GM12801 (cell line): ENCODE results near the gene PRRT2.

Source experiments
- TF ChIP-seq, protein P1 (sequence below): IDR thresholded peaks from one replicate; pipeline ENCODE4 v1.5.1; 2011; ENCODE audit warnings: control low read depth; ENCODE audit not compliant: insufficient read length; ENCODE audit errors: extremely low read depth

PRRT2 gene

DNA sequence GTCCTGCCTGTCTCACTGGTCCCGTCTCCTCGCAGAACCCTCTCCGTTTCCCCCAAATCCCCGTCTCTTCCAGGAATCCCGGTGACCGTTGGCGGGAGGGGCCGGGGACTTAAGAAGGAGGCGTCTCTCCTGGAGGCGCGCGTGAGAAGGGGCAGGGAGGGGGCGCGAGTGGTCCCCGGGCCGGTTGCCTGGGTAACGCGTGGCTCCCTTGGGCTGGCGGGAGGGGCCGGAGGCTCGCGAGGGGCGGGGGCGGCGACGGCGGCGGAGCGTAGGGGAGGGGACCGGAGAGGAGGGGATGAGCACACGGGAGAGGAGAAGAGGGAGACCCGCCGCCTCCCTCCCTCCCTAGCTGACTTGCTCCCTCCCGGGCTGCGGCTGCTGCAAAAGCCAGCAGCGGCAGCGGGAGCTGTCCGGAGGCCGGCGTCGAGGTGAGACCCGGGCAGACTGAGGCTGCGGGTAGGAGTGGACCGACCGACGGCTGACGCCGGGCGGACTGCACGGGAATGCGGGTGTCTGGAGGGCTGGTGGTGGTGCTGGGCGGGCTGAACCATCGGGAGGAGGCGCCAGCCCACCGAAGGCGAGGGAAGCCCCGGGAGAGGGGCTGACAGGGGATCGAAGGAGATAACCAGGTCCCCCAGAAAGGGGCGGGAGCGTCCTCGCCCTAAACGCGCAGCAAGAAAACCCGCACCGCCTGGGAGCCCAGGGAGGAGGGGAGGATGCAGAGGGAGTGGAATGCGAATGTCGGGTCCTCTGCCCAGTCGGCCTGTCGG, at the start of gene PRRT2:
PRRT2 (plus strand) TSS at position 298 of the 770 bp plus-strand sequence. CDS start 862 bp downstream, outside the sequence.
- TF ChIP-seq, protein P1, sequence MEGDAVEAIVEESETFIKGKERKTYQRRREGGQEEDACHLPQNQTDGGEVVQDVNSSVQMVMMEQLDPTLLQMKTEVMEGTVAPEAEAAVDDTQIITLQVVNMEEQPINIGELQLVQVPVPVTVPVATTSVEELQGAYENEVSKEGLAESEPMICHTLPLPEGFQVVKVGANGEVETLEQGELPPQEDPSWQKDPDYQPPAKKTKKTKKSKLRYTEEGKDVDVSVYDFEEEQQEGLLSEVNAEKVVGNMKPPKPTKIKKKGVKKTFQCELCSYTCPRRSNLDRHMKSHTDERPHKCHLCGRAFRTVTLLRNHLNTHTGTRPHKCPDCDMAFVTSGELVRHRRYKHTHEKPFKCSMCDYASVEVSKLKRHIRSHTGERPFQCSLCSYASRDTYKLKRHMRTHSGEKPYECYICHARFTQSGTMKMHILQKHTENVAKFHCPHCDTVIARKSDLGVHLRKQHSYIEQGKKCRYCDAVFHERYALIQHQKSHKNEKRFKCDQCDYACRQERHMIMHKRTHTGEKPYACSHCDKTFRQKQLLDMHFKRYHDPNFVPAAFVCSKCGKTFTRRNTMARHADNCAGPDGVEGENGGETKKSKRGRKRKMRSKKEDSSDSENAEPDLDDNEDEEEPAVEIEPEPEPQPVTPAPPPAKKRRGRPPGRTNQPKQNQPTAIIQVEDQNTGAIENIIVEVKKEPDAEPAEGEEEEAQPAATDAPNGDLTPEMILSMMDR, result no peak

DNA sequence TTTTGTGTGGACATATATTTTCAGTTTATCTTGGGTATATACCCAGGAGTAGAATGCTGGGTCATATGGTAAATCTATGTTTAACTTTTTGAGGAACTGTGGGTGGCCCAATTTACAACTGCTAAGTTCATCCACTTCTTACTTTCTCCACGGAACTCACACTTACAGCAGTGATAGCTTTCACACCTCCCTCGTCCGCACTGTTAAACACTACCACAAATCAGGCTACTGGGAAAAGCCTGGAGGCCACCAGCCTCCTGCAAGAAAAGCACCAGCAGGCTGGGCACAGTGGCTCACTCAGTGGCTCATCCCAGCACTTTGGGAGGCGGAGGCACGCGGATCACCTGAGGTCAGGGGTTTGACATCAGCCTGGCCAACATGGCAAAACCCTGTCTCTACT, 48.7 kb upstream of the PRRT2 start:
- TF ChIP-seq, protein P1, result no peak

DNA sequence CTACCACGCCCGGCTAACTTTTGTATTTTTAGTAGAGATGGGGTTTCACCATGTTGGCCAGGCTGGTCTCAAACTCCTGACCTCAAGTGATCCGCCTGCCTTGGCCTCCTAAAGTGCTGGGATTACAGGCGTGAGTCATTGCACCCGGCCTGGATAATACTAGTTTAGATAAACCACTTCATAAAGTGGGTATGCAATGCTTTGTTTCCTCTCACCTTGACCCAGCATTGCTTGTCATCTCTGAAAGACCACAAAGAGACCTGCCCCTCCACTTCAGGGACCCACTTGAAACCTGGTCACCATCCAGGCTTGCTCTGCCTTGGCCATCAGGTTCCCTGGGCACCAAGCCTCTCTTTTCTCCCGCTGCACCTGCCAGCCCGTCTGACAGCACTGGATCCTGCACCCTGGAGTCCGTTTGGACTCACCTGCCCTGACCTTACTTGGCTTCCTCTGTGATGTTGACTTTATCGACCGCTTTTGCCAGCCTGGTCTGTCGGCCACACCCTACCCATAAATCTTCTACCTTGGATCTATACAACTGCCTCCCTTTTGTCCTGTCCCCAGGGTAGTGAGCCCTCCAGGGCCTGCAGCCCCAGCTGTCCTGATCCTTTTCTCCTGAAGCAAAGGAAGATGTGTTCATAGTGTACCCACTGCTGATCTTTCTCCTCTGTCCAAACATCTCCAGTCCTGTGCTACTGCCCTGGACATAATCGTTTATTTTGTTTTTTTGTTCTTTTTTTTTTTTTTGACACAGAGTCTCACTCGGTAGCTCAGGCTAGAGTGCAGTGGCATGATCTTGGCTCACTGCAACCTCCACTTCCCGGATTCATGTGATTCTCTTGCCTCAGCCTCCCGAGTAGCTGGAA, 46.6 kb upstream of the PRRT2 start:
- TF ChIP-seq, protein P1, result no peak

DNA sequence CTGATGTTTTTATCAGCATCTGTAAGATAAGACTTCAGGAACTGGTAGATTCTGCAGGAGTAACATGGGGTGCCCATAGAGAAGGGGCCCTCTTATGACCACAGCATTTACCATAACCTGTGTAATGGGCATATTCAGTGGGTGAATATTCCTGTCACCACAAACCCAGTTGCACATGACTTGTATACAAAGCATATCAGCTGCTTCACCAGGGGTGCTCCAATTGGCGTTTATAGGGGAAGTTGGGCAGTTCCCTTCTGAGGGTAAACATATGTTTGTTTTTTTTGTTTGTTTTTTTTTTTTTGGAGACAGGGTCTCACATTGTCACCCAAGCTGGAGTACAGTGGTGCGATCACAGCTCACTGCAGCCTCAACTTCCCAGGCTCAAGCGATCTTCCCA, 45.4 kb upstream of the PRRT2 start:
- TF ChIP-seq, protein P1, result no peak

DNA sequence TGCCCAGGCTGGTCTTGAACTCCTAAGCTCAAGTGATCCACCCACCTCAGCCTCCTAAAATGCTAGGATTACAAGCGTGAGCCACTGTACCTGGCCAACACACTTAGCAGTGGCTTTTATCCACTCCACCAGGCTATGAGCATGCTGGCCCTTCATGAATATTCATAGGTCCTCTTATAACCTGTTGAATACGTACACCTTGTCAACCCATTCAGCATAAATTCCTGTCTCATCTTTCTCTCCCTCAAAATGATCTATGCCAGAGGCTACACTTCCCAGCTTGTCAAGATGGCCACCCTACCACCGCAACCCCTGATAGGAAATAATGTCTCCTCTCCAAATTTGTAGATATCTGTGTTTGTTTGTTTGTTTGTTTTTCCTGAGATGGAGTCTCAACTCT, 44.9 kb upstream of the PRRT2 start:
- TF ChIP-seq, protein P1, result no peak

DNA sequence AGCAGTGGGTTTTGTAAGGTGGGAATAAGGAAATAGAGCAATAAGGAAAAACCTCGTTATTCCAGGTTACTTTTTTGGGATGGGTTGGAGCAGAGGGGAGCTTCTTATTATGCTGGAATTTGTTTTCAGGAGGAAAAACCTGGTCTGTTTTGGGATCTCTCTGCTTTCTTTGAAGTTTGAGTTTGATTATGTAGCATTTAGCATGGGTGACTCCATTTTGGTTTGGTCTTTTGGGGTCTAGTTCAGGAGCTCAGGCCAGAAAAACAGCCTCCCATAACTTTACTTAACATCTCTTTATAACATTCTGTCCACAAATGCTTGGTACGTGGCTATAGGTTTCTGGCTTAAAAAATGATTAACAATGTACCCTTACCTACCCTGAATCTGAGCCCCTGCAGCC, 42.5 kb upstream of the PRRT2 start:
- TF ChIP-seq, protein P1, result no peak

DNA sequence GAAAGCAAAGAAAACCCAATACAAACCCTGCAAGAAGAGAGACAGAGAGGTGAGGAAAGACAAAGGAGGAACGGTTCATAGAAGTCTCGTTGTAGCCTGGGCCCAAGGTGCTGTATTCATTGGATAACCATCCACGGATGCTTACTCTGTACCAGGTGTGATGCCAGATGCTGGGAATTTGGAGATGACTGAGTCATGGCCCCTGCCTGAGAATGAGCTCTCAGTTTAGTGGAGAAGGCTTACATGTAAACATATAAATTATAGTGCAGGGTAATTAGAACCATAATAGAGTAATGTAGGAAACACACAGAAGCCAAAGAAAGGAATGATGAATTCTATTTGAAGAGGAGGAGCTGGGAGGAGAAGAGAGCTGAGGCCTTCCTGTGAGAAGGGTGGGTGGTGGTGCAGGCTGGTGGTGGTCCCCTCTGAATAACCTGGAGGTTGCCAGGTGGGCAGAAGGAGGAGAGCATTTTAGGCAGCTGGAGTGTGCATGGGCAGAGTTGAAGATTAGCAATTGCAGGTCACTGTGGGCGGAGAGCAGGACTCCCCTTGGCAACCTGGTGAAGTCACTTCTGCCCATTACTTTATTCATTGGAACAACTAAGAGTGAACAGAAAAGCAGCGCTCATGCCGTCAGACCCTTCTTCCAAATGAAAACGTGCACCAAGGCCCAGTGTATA, 41.6 kb upstream of the PRRT2 start:
- TF ChIP-seq, protein P1, result no peak
